Esophagus squamous epithelium (tissue), 5 donors: ENCODE results near the gene MAP1S. TPM values are rescaled to one million over a fixed set of nuclear protein-coding genes. Genes with fewer than 3 reads are reported as not detected.

Experiments
- DNase-seq: peaks from one replicate; lab custom pipeline; 2025; lab: John Stamatoyannopoulos, UW
- H3K27ac ChIP-seq, 4 donors: fragments of 200-600 bp; sonication (generic); one replicate each; pipeline ENCODE4 v1.5.1; 2016 to 2019; ENCODE audit warnings: mild to moderate bottlenecking in 1 of 4
- H3K27me3 ChIP-seq, 4 donors: fragments of 200-600 bp; sonication (generic); 1 replicate in 3 of 4; 2 replicates in 1 of 4; pipeline versions ENCODE4 v1.5.1 to v1.6.0; 2017 to 2021; ENCODE audit warnings: antibody characterized with exemption in 1 of 4
- H3K36me3 ChIP-seq, 3 donors: fragments of 200-600 bp; sonication (generic); one replicate each; pipeline ENCODE4 v1.5.1; 2016 to 2019
- H3K4me1 ChIP-seq, 3 donors: fragments of 200-600 bp; sonication (generic); one replicate each; pipeline ENCODE4 v1.5.1; 2017 to 2019
- H3K4me3 ChIP-seq, 4 donors: fragments of 200-600 bp; sonication (generic); 1 replicate in 3 of 4; 2 replicates in 1 of 4; pipeline ENCODE4 v1.5.1; 2016 to 2019; ENCODE audit warnings: mild to moderate bottlenecking in 2 of 4, moderate library complexity in 1 of 4
- H3K9me3 ChIP-seq, 3 donors: fragments of 200-600 bp; sonication (generic); one replicate each; pipeline ENCODE4 v1.5.1; 2016 to 2019
- CTCF ChIP-seq, 6 experiments: fragments of 450-650 bp in 4 of 6; fragments of 200-600 bp in 2 of 6; sonication (generic) in 2 of 6; IDR thresholded peaks; one replicate each; pipeline ENCODE4 v1.5.1; 2016 to 2019; ENCODE audit warnings: antibody characterized with exemption in 6 of 6, mild to moderate bottlenecking in 4 of 6, moderate library complexity in 4 of 6
- POLR2A ChIP-seq, 4 donors: fragments of 450-650 bp; IDR thresholded peaks; one replicate each; pipeline ENCODE4 v1.6.1; 2017; ENCODE audit warnings: antibody characterized with exemption in 4 of 4, mild to moderate bottlenecking in 4 of 4, moderate library complexity in 3 of 4
- WGBS, 2 donors: methylation state at CpG; one replicate each; pipeline ENCODE4 v1.1.5; 2018; 5-methylcytosine and 5-hydroxymethylcytosine counted together
- intact Hi-C: fragments of 100-400 bp; cut with DNase I; formaldehyde crosslinking; loops from one replicate; pipeline ENCODE4 v1.15.0; 2022
- total RNA-seq, 4 donors: library from RNA; depleted of rRNA; stranded (reverse); fragments of >200 nt; gene quantifications; one replicate each; pipeline ENCODE4 v1.1.0, GENCODE V29; 2016
- donor health status: DM: yes; HTN: yes; CAD: no.

Gene MAP1S
- total RNA-seq, 4 donors from 2014 or later, result 4.8 to 16.3 (median 11.4) TPM

DNA sequence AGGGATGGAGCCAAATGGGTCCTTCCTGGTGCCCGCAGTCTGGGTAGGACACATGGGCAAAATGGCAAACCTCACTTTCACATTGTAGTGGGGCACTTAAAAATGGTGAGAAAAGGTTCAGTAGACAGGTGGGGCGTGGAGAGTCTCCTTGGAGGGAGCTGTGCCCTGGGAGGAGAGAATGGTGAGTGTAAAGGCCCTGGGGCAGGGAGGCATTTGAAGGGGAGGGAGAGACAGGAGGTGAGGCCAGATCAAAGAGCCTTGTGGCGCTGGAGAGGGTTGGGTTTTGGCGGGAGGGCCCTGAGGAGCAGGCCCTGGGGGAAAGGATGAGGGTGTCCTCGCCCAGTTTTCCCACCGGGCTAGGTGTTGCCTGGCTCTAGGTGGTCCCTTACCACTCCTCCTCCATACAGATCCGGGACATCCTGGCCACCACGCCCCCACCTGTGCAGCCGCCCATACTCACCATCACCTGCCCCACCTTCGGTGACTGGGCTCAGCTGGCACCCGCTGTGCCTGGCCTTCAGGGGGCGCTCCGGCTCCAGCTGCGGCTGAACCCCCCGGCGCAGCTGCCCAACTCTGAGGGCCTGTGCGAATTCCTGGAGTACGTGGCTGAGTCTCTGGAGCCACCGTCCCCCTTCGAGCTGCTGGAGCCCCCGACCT lies 6.3 kb downstream of the MAP1S start:
- 88 to 91% methylated on average over 7 to 13 of the region's 21 CpGs for WGBS, 2 donors
- H3K36me3 ChIP-seq, result peaks cover 28 to 79% (median 35%) of the 10 kb centered on the region in 3 donors
- TF ChIP-seq POLR2A (IDR thresholded peaks at IDR 0.05), result no peak
- peak in 1 of 6 experiments; percentile 15 for TF ChIP-seq CTCF (IDR thresholded peaks at IDR 0.05)
- H3K9me3 ChIP-seq, result no peaks in the 10 kb centered on the region
- H3K4me1 ChIP-seq, result peaks cover 15 to 25% (median 18%) of the 10 kb centered on the region in 3 donors
- DNase-seq, result no peak
- no peak overlapping the region for H3K27ac ChIP-seq
- no peak overlapping the region for H3K4me3 ChIP-seq
- H3K27me3 ChIP-seq, result no peaks in the 10 kb centered on the region
- intact Hi-C loops, result no loop called here

- intact Hi-C loops, result no loop called here
- Histone ChIP-seq H3K27me3 (no peaks in the 10 kb centered on the region), H3K9me3 (no peaks in the 10 kb centered on the region), H3K27ac (no peak overlapping the region), H3K36me3 (peaks cover 28 to 86% (median 35%) of the 10 kb centered on the region in 3 donors), H3K4me1 (peaks cover 10 to 18% (median 11%) of the 10 kb centered on the region in 3 donors), H3K4me3 (no peak overlapping the region)
- no peak for DNase-seq
- TF ChIP-seq POLR2A (IDR thresholded peaks at IDR 0.05), result no peak
- TF ChIP-seq CTCF (IDR thresholded peaks at IDR 0.05), result no peak
- WGBS, 2 donors, result 88 to 95% methylated on average over 5 to 8 of the region's 59 CpGs
Measured at GRCh38 chr19:17726136-17726741, 7.0 kb downstream of the MAP1S start.

DNA sequence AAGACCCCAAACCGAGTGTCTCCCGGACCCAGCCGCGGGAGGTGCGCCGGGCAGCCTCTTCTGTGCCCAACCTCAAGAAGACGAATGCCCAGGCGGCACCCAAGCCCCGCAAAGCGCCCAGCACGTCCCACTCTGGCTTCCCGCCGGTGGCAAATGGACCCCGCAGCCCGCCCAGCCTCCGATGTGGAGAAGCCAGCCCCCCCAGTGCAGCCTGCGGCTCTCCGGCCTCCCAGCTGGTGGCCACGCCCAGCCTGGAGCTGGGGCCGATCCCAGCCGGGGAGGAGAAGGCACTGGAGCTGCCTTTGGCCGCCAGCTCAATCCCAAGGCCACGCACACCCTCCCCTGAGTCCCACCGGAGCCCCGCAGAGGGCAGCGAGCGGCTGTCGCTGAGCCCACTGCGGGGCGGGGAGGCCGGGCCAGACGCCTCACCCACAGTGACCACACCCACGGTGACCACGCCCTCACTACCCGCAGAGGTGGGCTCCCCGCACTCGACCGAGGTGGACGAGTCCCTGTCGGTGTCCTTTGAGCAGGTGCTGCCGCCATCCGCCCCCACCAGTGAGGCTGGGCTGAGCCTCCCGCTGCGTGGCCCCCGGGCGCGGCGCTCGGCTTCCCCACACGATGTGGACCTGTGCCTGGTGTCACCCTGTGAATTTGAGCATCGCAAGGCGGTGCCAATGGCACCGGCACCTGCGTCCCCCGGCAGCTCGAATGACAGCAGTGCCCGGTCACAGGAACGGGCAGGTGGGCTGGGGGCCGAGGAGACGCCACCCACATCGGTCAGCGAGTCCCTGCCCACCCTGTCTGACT lies 7.9 kb downstream of the MAP1S start:
- Histone ChIP-seq H3K27ac (no peak overlapping the region), H3K4me1 (peaks cover 1 to 11% (median 4%) of the 10 kb centered on the region in 3 donors), H3K9me3 (no peaks in the 10 kb centered on the region), H3K4me3 (no peak overlapping the region), H3K27me3 (no peaks in the 10 kb centered on the region), H3K36me3 (peaks cover 28 to 95% (median 35%) of the 10 kb centered on the region in 3 donors)
- intact Hi-C loops, result no loop called here
- no peak for DNase-seq
- TF ChIP-seq POLR2A (IDR thresholded peaks at IDR 0.05), result no peak
- TF ChIP-seq CTCF (IDR thresholded peaks at IDR 0.05), result no peak
- no CpG with 5 or more reads among the region's 62 CpGs for WGBS, 2 donors

DNA sequence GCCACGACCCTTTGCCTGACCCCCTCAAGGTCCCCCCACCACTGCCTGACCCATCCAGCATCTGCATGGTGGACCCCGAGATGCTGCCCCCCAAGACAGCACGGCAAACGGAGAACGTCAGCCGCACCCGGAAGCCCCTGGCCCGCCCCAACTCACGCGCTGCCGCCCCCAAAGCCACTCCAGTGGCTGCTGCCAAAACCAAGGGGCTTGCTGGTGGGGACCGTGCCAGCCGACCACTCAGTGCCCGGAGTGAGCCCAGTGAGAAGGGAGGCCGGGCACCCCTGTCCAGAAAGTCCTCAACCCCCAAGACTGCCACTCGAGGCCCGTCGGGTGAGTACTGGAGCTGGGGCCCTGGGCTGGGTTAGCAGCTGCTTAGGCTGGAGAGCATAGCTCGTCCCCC lies 8.6 kb downstream of the MAP1S start:
- no peak for DNase-seq
- H3K27me3 ChIP-seq, result no peaks in the 10 kb centered on the region
- WGBS, 2 donors, result 95 to 97% methylated on average over 4 to 8 of the region's 19 CpGs
- H3K36me3 ChIP-seq, result peaks cover 28 to 100% (median 35%) of the 10 kb centered on the region in 3 donors
- no peaks in the 10 kb centered on the region for H3K9me3 ChIP-seq
- TF ChIP-seq CTCF (IDR thresholded peaks at IDR 0.05) (no peak), POLR2A (IDR thresholded peaks at IDR 0.05) (no peak)
- H3K4me3 ChIP-seq, result no peak overlapping the region
- no peak overlapping the region for H3K27ac ChIP-seq
- peaks cover 0 to 10% (median 0%) of the 10 kb centered on the region in 3 donors for H3K4me1 ChIP-seq
- intact Hi-C loops, result no loop called here
